MG63 (cell line): ENCODE measurements around the gene AP3D1. TPM values are rescaled to one million over a fixed set of nuclear protein-coding genes. Genes with fewer than 3 reads are reported as not detected.
"Not testable (repeated sequence)": the region's sequence is repeated elsewhere in the genome, so short reads cannot be mapped to it uniquely, and the experiment has no call there.

Experiments
- DNase-seq: peaks from one replicate; pipeline ENCODE4 v3.0.0-alpha.2; 2020
- H3K27me3 ChIP-seq: fragments of 250-450 bp; sonication (Bioruptor Pico); 2 replicates; pipeline ENCODE4 v1.5.1; 2020; ENCODE audit warnings: mild to moderate bottlenecking, moderate library complexity
- H3K36me3 ChIP-seq: fragments of 250-450 bp; sonication (Bioruptor Pico); 2 replicates; pipeline ENCODE4 v1.5.1; 2020; ENCODE audit warnings: mild to moderate bottlenecking, moderate library complexity
- H3K4me3 ChIP-seq: fragments of 250-450 bp; sonication (Bioruptor Pico); 2 replicates; pipeline ENCODE4 v1.5.1; 2020; ENCODE audit warnings: mild to moderate bottlenecking, moderate library complexity
- H3K9me3 ChIP-seq: fragments of 250-450 bp; sonication (Bioruptor Pico); 2 replicates; pipeline ENCODE4 v1.5.1; 2020; ENCODE audit warnings: mild to moderate bottlenecking, moderate library complexity
- total RNA-seq: library from RNA; depleted of rRNA; stranded (reverse); fragments of >200 nt; shearing (Covaris generic); gene quantifications from 2 replicates; pipeline ENCODE4 v1.2.3, GENCODE V29; 2014; ENCODE audit warnings: low replicate concordance; rRNA removed

AP3D1 gene
- 65.6 and 91.8 TPM in 2 replicates for total RNA-seq

DNA sequence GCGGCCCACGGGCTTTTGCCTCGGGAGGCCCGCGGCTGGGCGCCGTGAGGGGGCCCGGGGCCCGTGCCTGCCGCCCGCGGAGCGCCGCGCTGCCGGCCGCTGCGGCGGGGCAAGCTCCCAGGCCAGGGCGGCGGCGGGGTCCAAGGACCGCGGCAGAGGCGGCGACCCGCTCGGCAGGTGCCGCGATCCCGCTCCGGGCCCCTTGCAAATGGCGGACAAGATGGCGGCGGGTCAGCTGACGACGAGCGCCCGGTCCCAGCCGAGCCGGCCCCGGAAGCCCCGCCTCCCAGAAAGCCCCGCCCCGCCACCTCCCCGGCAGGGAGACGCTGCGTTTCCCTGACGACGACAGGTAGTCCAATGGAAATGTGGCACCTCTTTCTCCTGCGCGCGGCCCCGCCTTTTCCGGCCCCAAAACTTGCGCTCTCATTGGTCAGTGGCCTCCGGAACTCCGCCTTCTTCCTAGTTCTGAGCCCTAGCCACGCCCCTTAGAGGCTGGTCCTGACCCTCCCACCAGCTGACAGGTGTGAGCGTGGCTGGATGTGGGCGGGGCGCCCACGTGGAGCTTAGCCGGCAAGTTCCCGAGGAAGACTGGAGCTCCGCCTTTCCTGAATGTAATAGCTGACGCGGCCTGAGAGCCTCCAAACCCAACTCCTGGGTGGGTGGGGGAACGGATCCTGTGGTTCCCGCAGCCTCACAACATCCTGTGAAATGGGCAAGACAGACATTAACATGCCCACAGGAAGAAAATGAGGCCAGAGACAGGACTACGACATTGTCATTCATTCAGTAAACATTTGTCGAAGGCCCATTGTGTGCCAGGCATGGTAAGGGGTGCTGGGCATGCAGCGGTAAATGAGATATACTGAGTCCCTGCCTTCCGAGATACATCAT is at the start of gene AP3D1:
AP3D1 (minus strand) TSS at position 228 of the 891 bp plus-strand sequence. CDS start 232 bp downstream, outside the sequence.
- Histone ChIP-seq H3K9me3 (no peaks in the 10 kb centered on the region), H3K36me3 (peaks cover 10% of the 10 kb centered on the region; the same call in 1 of the 2 replicates), H3K4me3 (peak within 1 kb of the TSS; percentile 79), H3K27me3 (no peaks in the 10 kb centered on the region)
- DNase-seq: peak; percentile 97

DNA sequence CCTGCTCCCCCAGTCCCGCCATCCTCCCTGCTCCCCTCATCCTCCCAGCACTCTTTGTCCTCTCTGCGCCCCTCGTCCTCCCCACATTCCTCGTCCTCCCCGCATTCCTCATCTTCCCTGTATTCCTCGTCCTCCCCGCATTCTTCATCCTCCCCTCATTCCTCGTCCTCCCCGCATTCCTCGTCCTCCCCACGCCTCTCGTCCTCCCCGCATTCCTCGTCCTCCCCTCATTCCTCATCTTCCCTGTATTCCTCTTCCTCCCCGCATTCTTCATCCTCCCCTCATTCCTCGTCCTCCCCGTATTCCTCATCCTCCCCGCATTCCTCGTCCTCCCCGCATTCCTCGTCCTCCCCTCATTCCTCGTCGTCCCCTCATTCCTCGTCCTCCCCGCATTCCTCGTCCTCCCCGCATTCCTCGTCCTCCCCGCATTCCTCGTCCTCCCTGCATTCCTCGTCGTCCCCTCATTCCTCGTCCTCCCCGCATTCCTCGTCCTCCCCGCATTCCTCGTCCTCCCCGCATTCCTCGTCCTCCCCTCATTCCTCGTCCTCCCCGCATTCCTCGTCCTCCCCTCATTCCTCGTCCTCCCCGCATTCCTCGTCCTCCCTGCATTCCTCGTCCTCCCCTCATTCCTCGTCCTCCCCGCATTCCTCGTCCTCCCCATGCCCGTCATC is 49.4 kb upstream of the AP3D1 start:
- not testable (repeated sequence) for H3K4me3 ChIP-seq, H3K27me3 ChIP-seq, H3K9me3 ChIP-seq, H3K36me3 ChIP-seq, DNase-seq

DNA sequence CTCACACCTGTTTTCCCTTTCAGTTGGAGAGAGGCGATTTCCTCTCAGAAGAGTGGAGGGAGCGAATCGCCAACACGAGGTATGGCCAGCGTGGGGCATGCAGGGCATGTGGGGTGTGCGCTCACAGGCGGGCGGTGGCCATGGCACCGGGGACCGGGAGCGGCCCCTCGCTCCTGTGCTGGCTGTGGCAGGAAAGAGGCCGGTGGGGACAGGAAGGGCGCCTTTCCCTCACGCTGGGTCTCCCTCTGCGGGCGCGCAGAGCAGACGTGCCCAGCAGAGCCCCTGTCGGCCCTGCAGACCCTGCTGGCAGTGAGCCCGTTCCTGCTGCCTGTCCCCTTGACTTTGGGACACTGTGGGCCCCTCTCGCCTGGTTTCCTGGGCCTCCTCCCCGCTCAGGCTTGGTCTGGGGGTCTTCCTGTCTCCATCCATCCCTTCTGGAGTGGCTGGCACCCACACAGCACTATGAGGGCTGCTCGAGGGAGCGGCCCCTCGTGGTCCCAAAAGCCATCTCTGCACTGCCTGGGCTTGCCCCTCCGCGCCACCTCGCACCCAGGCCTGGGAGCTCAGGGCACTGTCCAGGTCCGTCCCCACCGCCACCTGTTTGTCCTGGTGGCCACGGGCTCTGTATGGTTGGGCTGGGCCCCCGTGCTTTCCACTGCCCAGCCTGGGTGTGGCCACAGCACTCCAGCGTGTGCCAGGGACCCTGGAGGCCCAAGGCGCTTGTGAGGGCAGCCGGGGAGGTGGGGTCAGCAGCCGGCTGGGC is 48.7 kb upstream of the AP3D1 start:
- no peaks in the 10 kb centered on the region for H3K9me3 ChIP-seq
- no peak overlapping the region for H3K4me3 ChIP-seq
- DNase-seq: no peak
- no peaks in the 10 kb centered on the region; the same call in 1 of the 2 replicates for H3K36me3 ChIP-seq
- H3K27me3 ChIP-seq: no peaks in the 10 kb centered on the region

DNA sequence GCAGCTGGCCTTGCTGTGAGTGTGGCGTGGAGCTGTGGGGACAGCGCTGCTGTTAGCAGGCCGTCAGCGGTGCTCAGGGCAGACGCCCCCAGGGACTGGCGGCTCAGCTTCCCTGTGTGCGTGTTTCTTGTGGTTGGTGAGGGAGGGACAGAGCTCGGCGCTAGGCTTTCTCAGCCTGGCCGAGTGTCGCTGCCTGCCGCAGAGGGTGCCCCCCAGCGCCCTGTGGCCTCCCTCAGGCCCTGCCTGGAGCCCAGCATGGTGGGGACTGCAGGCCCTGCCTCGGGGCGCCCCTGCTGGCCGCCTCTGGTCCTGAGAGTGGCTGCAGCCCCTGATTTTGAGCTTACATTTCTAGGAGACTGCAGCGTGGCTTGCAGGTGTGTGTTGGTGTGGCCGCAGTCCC is 47.8 kb upstream of the AP3D1 start:
- H3K4me3 ChIP-seq: no peak overlapping the region
- H3K36me3 ChIP-seq: no peaks in the 10 kb centered on the region
- H3K27me3 ChIP-seq: no peaks in the 10 kb centered on the region
- H3K9me3 ChIP-seq: no peaks in the 10 kb centered on the region
- no peak for DNase-seq

DNA sequence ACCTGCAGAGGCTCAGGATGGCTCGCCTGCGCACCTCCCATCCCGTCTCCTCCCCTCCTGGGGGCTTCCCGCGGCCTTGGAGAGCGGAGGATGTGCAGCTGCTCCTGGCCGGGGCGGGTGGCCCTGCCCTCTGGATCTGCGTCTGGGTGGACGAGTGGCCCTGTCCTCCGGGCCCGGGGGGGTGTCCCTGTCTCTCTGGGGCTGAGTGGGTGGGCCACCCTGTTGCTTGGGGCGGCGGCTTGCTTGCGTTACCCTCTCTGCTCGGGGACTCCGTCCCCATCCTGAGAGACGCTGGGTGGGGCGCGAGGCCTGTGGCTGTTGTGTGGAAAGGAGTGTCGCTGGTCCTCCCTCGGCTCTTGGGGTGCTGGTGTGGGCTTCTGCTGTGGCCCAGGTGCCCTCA is 47.0 kb upstream of the AP3D1 start:
- no peak overlapping the region for H3K4me3 ChIP-seq

DNA sequence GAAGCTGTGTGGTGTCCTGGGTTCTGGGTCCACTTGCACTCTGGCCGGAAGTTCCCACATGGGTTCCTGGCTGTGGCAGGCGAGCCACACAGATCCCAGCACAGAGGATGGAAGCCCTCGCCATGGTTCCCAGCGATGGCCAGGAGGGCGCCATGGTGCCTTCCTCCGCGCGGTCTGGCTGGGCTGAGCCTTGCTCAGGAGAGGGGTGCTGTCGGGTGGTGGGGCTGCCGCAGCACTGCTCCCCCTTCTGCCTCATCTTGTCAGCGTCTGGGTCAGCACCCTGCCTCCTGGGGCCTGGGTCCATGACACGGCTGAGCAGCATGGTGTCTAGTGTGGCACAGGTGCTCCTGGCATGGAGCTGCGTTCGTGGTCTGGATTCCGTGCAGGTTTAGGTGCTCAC is 45.9 kb upstream of the AP3D1 start:
- no peak overlapping the region for H3K4me3 ChIP-seq
- no peak for DNase-seq
- H3K27me3 ChIP-seq: no peaks in the 10 kb centered on the region
- no peaks in the 10 kb centered on the region for H3K9me3 ChIP-seq
- H3K36me3 ChIP-seq: no peaks in the 10 kb centered on the region

More for the DNA sequence above, 47.0 kb upstream of the AP3D1 start:
- Histone ChIP-seq H3K36me3 (no peaks in the 10 kb centered on the region), H3K27me3 (no peaks in the 10 kb centered on the region), H3K9me3 (no peaks in the 10 kb centered on the region)
- DNase-seq: no peak

DNA sequence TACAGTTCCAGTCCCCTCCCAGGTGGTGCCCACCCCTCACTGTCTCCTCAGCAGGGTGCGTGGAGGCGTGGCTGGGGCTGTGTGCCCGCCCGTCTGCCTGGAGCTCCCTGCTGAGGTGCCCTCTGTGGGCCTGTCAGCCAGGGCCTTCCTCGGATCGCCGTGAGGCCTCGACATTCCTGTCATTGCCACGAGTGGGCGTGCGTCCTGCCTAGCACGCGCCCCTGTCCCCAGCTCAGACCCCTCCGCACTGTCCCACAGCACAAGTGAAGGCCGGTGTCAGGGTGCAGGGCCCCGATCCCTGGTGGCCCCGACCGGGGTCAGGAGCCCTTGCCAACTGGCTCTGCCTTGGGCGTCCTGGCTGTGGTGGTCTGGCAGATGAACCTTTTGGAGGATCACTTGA is 44.5 kb upstream of the AP3D1 start:
- no peaks in the 10 kb centered on the region for H3K36me3 ChIP-seq
- no peaks in the 10 kb centered on the region for H3K27me3 ChIP-seq
- no peak for DNase-seq
- no peak overlapping the region for H3K4me3 ChIP-seq
- no peaks in the 10 kb centered on the region for H3K9me3 ChIP-seq

DNA sequence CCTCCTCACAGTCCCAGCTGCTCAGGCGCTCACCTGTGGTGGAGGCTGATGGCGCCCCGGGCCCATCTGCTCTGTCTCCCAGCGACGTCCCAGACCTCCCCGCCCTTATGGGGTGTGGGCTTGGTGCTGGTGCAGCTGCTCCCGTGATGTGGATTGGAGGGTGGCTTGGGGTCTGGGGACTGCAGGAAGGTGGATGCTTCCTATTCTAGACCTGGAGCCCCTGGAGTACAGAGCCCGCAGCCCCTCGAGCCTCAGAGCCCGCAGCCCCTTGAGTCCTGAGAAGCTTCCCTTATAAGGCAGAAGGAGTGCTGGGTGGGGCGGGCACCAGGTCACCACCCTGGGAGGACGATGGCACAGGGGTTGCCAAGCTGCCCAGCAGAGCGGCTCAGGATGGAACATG is 44.0 kb upstream of the AP3D1 start:
- Histone ChIP-seq H3K27me3 (no peaks in the 10 kb centered on the region), H3K4me3 (no peak overlapping the region), H3K36me3 (no peaks in the 10 kb centered on the region), H3K9me3 (no peaks in the 10 kb centered on the region)
- no peak for DNase-seq

DNA sequence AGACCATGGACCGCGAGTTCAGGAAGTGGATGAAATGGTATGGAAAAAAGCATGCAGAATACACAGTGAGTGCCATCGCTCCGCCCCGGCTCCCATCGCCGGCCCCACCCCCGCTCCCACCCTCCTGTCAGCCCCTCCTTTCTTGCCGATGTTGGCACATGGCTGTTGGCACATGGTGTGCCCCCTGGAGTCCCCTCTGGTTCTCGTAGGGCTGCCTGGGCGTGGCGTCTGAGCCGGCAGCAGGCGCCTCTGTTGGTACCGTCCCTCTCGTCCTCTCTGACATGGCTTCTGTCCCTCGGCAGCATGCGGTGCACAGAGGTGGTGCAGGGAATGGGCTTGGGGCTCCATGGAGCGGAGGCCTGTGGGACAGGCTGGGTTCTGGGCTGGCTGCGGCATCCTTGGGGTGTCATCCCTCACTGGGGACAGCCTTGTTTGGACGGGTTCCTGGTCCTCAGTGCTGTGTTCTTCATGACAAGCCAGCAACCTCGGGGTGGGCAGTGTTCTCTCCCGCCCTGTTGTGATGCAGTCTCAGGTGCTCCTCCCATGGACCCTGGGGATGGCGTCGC is 43.2 kb upstream of the AP3D1 start:
- Histone ChIP-seq H3K27me3 (no peaks in the 10 kb centered on the region), H3K9me3 (no peaks in the 10 kb centered on the region), H3K4me3 (no peak overlapping the region), H3K36me3 (peaks cover 2% of the 10 kb centered on the region; the same call in 1 of the 2 replicates)
- no peak for DNase-seq

DNA sequence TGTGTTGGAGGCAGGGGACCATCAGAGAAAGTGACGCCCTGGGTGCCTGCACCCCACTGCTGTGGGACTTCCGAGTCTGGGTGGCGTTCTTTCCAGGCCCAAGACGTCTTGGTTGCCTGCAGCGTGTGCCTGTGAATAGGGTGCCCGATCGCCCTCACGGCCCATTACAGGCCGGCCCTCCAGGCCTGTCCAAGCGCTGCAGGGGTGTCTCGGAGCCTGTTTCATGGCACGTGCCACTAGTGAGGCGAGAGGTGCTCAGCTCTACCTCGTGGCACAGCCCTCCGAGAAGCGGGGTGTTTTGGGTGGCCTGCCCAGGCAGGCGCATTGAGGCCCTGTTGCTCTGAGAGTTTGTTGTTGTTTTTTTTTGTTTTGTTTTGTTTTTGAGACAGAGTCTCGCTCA is 42.4 kb upstream of the AP3D1 start:
- no peaks in the 10 kb centered on the region for H3K9me3 ChIP-seq
- H3K27me3 ChIP-seq: no peaks in the 10 kb centered on the region
- no peak overlapping the region for H3K4me3 ChIP-seq
- DNase-seq: no peak
- H3K36me3 ChIP-seq: peaks cover 2% of the 10 kb centered on the region; the same call in 1 of the 2 replicates

DNA sequence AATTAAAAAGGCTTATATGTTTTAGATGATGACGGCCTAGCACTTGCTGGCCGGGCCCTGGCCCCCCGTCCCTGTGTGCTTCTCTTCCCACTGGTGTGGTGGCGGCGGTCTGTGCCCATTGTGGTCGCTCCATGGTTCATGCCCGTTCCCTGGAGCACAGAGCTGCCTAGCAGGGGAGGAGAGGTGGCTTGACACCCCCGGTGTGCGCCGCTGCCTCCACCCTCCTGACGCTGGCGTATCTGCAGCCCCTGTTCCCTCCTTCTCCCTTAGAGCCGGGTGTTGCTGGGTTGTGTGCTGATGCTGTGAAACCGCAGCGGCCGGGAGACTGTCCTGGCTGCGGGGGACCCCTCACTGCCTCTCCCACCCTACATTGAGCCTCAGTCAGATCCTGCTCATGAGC is 41.5 kb upstream of the AP3D1 start:
- peaks cover 4% of the 10 kb centered on the region; the same call in 1 of the 2 replicates for H3K36me3 ChIP-seq
- no peak for DNase-seq
- no peaks in the 10 kb centered on the region for H3K27me3 ChIP-seq
- H3K4me3 ChIP-seq: no peak overlapping the region
- H3K9me3 ChIP-seq: no peaks in the 10 kb centered on the region

DNA sequence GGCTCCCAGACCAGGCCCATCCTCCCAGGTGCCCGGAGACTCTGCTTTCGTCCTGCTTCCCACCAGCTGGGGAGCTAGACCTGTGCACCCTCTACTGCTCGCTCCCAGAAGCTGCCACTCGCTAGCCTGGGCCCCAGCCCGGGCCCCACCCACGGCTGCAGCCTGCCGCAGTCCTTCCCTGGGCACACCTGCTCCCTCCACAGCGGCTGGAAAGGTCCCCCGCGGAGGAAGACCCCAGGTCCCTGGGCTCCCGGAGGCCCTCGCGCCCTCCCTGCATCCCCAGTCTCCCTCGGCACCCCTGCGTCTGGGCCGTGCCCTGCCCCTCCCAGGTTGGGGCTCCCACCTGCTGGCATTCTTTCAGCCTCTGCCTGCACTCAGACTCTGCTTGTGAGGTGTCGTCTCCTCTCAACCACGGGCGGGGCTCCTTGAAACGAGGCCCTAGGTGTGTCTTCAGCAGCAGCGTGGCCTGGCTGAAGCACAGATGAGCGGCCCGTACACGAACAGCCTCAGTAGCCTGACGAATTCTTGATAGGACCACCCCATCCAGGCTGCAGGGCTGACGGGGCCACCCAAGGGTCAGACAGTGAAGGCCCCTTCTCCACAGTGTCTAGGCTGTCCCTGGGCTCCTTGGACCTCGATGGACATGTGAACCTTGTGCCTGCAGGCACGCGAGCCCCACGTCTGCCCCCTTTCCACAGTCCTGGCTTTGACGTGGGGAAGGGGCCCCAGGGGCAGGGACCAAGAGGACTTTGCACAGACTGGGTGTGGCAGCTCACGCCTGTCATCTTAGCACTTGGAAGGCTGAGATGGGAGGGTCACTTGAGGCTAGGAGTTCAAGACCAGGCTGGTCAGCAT is 40.3 kb upstream of the AP3D1 start:
- no peak overlapping the region for H3K4me3 ChIP-seq
- no peaks in the 10 kb centered on the region for H3K9me3 ChIP-seq
- DNase-seq: no peak
- peaks cover 9% of the 10 kb centered on the region for H3K36me3 ChIP-seq
- H3K27me3 ChIP-seq: no peaks in the 10 kb centered on the region

DNA sequence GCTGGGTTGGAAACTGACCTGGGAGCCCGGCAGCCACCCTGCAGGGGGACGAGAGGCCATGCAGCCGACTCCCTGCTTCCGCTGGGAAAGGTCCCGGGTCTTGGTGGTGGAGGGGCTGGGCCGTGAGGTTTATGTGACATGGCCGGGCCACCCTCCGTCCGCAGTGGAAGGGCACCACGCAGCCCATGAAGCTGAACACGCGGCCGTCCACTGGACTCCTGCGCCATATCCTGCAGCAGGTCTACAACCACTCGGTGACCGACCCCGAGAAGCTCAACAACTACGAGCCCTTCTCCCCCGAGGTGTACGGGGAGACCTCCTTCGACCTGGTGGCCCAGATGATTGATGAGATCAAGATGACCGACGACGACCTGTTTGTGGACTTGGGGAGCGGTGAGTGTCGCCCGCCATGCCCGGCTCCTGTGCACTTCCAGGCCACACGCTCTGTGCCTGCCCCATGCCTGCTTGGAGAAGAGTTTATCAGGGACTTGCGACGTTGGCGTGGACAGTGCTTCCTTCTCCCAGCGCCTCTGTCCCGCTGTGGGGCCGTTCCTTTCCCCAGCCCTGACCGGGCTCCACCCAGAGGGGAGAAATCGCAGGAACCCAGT is 39.6 kb upstream of the AP3D1 start:
- no peaks in the 10 kb centered on the region for H3K27me3 ChIP-seq
- H3K36me3 ChIP-seq: peaks cover 13% of the 10 kb centered on the region
- no peak for DNase-seq
- H3K4me3 ChIP-seq: no peak overlapping the region
- no peaks in the 10 kb centered on the region for H3K9me3 ChIP-seq

DNA sequence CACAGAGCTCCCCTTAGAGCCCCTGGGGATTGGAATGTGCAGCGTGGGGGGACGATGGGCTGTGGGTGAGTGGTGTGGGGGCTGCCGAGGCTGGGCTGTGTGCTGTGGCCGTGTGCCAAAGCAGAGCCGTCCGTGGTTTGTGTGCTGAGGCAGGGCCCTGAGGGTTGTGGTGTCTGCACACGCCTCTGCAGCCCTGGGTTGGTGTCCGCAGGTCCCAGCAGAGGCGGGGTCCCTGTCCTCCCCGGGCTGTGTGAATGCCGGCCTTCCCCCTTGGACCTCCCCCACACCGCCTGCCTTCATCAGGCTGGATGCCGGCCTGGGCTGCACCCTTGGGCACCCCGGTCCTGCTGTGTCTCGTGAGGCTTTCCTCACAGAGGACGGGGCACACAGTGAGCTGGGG is 38.5 kb upstream of the AP3D1 start:
- Histone ChIP-seq H3K27me3 (no peaks in the 10 kb centered on the region), H3K9me3 (no peaks in the 10 kb centered on the region), H3K4me3 (no peak overlapping the region), H3K36me3 (peaks cover 13% of the 10 kb centered on the region)
- no peak for DNase-seq

DNA sequence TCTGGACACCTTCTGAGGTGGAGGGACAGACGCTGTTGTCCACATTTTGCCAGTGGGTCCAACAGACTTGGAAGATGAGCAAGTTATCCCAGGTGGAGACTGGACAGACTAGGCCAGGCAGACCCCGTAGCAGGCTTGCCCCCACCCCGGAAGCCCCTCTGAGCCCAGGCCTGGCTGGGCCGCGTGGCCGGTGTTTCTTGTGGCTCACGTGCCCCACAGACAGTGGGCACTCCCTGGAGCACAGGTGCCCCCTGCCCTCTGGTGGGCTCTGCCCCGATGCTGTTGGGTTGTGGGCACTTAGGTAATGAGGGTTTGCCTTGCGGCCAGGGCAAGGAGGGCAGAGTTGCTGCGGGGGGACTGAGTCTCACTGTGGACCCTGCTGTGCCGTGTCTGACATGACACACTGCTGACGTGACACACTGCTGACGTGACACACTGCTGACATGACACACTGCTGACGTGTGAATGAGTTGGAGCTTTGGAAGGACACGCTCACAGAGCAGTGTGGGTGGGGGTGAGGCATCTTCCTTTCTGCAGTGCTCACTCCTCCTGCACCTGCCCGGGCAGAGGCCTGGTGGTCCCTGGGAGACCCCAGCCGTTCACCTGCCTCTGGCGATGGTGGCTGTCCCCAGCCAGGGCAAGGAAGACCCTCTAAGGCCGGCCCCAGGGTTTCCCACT is 37.5 kb upstream of the AP3D1 start:
- DNase-seq: no peak

More for the DNA sequence above, 37.5 kb upstream of the AP3D1 start:
- Histone ChIP-seq H3K4me3 (no peak overlapping the region), H3K36me3 (peaks cover 13% of the 10 kb centered on the region), H3K9me3 (no peaks in the 10 kb centered on the region), H3K27me3 (no peaks in the 10 kb centered on the region)
